Activated gamma-delta T cell treated with anti-CD3 and anti-CD28 coated beads, Interleukin-2, amount 50 U/mL, for 16 hours (primary cell): ENCODE results near the gene ZFAND2B.

Experiments used
- DNase-seq: peaks from one replicate; pipeline ENCODE4 v3.0.0-alpha.2; 2020; ENCODE audit warnings: low read depth

The ZFAND2B gene

DNA sequence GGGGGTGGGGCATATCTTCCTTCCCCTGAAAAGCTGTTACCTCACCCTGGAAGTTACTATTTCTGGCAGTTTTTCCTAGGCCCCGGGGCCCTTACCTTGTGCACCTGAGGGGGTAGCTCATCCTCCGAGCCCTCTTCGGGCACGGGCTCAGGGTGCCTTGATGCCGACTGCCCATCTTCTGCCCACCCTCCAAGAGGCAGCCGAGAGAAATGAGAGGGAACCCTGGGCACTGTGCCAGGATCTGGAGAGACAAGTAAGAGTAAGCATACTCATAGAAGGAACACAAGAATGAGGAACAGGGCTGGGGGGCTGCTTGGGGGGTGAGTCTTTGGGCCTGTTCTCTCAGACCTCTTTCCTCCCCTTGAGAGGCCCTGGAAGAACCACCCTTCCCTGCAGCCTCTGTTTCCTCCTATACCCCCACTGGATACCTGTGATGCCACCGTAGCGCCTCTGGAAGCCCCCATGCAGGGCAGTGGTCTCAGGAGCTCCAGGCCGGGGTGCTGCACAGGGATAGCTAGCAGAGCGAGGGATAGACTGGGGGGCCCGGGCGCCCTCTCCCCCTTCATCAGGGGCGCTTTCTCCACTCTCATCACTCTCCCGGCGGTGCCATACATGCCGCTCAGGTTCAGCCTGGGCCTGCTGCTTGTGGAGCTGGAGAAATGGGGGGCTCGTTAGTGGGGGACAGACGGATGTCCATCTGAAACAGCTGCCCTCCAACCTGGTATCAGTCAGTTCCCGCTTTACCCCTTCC lies 14.2 kb downstream of the ZFAND2B start:
- DNase-seq = no peak

DNA sequence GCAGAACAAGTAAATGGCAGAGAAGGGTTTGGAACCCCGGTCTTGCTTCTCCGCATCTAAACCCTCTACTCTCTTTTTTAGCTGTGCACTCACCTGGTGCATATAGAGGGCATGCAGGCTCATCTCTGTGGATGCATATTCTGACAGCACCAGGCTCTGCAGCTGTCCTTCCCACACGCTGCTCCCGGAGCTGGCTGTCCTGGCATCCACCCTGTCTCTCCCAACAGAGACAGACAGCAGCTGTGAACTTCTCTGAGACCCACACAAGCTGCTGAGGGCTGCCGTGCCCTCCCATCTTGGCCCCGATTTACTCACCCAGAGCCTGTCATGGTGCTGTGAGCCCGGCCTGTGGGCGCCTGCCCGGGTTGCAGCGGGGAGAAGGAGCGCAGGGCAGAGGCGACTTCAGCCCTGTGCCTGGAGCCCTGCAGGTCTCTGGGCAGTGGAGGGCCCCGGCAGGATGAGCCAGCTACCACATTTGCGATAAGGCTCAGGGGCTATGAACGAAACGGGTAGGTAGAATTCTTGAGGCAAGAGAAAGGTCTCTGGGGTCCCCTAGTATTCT lies 15.5 kb downstream of the ZFAND2B start:
- no peak for DNase-seq

DNA sequence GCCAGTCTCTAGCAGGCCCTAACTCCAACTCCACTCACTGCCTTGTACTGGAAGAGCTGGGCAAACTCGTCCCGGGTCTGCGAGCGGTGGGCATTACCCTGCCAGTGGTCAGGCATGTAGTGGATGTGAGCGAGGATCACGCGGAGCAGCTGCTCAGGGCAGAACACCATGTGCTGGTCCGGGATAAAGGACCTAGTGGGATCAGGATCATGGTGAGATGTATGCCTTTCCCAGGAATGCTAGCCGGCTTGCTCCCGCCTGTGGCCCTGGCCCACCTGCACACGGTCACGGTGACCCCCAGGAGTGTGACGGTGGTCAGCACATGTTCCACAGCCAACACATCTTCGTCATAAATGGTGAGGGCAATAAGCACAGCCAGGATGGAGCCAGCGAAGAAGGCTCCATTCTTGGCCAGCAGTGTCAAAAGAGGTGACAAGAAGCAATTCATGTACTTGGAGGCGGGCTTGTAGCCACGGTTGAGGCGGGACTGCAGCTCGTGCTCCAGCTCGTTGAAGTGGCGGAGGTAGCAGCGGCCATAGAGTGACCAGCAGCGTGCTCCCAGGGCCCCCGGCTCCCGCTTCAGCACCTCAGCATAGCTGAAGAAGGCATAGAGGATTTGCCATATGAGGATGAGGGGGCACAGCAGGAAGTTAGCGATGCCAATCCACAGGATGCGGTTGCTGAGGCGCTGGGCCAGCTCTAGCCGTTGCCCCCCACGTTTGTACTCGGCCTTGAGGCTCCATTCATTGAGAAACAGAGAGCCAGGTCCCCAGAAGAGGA lies 17.4 kb downstream of the ZFAND2B start:
- no peak for DNase-seq

DNA sequence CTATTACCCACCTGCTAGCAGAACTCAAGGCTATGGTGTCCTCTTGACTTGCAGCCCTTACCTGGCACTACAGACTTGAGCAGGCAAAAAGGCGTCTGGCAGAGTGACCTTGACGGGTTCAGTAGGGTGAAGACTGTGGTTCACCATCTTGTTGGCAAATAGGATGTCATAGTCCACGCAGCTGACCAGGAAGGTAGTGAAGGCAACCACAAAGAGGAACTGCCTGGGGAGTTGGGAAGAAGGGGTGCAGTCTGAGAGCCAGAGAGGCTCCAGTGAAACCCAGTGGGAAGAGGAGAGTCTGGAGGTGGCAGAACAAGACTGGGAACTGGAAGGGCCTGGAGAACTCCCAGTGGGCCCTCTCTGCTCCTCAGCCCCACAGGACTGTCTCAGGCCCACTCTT lies 18.8 kb downstream of the ZFAND2B start:
- DNase-seq = no peak

DNA sequence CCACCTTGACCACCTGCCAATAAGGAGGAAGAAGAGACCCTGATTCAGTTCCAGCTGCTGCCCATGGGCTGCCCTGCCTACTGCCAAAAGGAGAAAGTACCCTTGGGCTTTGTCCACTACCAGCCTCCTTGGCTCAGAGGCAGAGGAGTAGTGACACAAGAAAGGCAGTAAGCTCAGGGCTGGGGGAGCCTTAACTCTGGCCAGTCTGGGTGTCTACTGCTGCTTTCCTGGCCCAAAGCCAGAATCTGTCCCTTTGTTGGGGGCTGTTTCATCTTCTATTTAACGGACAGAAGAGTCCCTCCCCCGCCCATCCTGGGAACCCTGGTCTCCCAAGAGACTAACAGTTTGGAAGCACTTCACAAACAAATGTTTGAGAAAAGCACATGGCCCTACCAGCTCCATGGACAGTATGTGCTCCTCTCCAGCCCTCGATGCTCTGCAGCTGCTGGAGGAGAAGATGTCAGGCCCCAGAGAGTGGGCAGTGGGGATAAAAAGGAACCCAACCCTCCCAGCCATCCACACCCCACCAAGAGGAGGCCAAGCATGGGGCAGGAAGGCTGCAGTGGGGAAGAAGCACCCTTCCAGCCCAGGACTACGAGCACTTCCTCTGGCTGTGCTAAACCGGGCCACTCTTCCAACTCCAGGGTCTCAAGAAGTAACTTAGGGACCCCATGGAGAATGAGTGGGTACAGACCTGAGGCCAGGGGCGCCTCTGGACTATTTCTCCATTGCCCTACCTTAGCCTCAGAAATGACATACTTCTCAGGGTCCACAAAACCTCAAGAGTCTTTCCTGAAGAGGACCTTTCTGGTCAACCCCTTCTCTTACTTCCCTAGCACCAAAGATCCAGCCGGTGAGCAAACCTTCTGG lies 21.7 kb downstream of the ZFAND2B start:
- DNase-seq = no peak

DNA sequence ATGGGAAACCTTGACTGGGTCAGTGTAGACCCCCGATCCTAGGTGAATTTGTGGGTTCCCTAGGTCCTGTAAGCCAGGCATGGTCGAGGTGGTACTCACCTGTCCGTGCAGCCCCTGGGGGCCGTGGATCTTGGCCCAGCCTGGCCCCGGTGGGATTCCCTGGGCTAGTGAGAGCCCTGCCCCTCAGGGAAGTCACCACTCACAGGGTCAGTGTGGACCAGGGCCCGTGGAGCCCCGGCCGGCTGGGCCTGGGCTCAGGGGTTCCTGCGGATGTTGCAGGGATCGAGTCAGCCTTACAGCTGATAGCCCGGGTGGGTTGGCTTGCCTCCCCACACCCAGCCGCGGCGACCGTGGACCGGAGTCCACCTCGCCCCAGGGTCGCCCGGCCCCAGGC lies 22.3 kb downstream of the ZFAND2B start:
- DNase-seq = no peak

DNA sequence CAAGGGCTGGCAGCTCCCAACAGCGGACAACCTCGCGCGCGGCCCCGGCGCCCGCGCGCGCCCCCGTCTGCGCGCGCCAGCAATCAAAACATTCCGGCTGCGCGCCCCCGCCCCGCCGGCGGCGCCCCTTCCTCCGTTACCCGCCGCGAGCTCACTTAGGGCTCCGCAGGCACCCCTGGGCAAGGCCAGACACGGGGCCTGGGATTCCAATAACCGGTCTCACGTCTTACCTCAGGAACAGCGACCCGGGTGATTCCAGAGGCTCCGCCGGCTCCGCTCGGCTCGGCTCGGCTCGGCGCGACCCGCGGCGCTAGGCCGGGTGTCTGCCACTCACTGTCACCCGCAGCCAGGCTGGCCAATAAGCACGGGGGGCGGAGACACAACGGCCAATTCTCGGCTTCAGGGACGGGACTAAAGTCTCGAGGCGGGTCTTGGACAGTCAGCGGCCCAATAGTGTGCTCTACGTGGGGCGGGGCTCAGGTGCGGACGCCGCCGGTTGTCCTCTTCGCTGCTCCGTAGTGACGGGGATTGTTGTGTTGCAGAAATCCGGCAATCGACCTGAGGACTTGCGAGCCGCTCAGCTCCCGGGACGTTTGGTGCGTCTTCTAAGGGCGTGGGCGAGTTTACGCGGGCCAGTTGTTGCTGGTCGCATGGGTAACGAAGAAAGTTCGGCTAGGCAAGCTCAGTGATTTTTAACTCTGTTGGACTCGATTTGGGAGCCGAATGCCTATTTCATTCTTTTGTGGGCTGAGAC lies 22.9 kb downstream of the ZFAND2B start, which contains the start of the genes ANKZF1 and ATG9A:
Gene ANKZF1, plus strand, starts transcription at position 502 of the 754 bp plus-strand sequence. CDS start 452 bp downstream, outside the sequence.
Gene ATG9A, minus strand, starts transcription at position 332 of the 754 bp plus-strand sequence. CDS start 1,612 bp downstream, outside the sequence.
- peak; percentile 96 for DNase-seq

DNA sequence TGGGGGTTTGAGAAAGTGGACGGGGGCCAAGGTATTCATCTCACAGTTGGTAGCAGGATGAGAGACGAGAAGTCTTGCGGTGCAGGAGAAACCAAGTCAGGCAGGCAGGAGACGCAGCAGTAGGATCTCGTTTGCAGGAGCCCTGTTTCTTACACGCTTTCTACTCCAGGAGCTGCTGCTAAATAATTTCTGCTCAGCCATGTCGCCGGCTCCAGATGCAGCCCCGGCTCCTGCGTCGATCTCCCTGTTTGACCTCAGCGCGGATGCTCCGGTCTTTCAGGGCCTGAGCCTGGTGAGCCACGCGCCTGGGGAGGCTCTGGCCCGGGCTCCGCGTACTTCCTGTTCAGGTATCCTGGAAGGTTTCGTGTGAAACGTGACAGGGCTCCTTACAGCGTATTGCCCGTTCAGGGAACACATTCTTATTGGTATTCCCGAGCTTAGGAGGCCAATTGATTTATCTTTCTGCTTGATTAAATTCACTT lies 23.5 kb downstream of the ZFAND2B start:
- no peak for DNase-seq

DNA sequence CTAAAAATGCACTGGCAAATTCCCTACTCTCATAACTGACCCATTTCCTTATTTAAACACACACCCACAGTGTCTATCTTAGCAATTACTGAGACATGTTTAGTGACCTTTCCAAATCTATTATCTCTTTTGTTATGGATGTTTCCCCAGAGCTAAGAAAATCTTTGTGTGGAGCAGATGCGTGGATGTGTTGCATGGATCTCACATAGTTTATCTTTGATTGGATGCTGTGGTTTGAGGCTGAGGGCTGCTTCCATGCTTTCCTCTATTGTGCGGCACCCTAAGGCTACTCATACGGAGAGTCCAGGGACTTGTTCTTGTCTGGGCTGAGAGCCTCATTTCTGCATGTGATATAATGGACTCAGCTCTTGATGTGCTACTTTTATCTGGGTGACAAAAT lies 27.7 kb downstream of the ZFAND2B start:
- DNase-seq = no peak

DNA sequence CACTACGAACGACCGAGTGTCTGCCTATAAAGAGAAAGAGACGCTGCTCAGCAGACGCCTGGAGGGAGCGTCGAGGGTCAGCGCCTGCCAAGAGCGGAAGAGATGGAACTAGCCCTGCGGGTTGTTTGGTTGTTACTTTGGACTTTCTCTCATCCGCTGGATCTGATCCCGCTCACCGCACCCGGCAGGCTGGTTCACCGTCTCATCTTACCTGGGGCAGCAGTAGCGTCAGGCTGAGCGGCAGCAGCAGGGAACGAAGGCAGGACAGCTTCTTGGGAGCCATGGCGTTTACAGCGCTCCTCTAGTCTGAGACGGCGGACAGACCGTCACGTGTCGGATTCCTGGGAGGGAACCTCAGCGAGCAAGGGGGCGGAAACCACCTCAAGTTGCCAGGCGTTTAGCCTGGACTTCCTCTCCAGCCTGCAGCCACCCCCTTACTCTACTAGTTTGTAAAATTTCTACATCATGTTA lies 36.7 kb downstream of the ZFAND2B start:
- DNase-seq = no peak

DNA sequence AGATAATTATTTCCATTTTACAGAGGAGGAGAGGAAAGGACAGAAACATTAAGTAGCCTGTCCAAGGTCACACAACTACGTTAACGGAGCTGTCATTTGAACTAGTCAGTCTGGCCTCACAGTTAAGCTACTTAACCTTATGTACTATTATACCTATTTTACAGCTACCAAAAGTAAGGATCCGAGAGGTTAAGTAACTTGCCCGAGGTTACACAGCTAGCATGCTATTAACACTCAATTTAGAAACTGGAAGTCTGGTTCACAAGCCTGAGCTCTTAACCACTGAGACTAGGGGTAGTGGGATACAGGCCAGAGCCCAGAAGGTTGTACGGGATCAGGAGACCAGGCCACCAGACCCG lies 38.2 kb downstream of the ZFAND2B start:
- DNase-seq = no peak

DNA sequence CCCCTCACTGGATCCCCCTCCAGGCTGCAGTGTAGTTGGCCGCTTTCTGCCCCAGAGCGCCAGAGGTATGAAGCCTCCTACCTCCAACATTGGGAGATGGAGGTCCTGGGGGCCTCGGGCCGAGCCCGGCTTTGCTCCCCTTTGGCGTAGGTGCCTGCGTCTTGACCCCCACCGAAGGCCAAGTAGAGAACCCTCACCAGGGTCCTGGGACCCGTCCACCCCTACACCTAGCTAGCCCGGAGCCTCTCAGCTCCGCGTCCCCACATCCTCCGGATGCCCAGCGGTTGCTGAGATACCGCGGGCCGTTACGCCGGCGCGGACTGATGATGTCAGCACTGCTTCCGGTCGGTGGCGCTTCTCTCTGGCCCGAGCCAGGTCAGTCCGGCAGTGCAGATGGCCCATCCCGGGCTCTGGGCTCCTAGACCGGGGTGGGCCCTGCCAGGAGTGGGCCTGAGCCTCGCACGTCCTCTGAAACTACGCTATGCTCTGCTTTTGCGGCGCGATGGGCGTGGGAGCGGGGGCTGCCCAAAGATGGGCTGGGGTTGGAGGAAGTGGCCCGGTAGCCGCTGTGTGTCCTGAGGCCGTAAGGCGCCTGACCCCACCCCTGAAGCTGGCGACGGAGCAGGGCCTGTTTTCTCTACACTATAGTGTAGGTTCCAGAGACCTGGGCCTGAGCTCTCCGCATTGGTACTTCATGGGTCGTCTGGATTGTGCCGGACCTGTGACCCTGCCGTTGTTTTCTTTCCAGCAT lies 38.7 kb downstream of the ZFAND2B start, which contains the start of the genes GLB1L and STK16:
Gene GLB1L, minus strand, starts transcription at position 297 of the 751 bp plus-strand sequence. CDS start 1,871 bp downstream, outside the sequence.
Gene STK16, plus strand, starts transcription at position 332 of the 751 bp plus-strand sequence. CDS start 521 bp downstream, outside the sequence.
- DNase-seq = peak; percentile 86

DNA sequence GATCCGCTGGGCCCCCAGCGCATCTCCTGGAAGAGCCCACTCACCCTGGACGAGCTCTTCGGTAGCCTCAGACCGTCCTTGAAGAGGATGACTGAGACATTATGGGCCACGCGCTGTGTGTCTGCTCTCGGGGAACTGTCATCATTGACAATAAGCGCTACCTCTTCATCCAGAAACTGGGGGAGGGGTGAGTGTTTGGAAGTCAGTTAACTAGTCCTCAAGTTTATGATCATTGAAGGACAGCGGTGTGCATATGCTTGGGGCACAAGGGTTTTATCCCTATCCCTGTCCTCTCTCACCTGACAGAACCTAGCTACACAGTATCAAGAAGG lies 39.3 kb downstream of the ZFAND2B start:
- DNase-seq = no peak

DNA sequence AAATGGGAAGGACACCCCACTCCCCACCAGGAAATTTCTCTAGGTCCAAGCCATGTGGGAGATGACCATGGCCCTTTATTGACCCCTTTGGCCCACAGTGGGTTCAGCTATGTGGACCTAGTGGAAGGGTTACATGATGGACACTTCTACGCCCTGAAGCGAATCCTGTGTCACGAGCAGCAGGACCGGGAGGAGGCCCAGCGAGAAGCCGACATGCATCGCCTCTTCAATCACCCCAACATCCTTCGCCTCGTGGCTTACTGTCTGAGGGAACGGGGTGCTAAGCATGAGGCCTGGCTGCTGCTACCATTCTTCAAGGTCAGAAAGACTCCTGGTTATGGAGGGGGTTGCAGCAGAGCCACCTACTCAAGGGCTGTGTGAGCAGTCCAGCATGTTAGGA lies 40.0 kb downstream of the ZFAND2B start:
- DNase-seq = no peak

DNA sequence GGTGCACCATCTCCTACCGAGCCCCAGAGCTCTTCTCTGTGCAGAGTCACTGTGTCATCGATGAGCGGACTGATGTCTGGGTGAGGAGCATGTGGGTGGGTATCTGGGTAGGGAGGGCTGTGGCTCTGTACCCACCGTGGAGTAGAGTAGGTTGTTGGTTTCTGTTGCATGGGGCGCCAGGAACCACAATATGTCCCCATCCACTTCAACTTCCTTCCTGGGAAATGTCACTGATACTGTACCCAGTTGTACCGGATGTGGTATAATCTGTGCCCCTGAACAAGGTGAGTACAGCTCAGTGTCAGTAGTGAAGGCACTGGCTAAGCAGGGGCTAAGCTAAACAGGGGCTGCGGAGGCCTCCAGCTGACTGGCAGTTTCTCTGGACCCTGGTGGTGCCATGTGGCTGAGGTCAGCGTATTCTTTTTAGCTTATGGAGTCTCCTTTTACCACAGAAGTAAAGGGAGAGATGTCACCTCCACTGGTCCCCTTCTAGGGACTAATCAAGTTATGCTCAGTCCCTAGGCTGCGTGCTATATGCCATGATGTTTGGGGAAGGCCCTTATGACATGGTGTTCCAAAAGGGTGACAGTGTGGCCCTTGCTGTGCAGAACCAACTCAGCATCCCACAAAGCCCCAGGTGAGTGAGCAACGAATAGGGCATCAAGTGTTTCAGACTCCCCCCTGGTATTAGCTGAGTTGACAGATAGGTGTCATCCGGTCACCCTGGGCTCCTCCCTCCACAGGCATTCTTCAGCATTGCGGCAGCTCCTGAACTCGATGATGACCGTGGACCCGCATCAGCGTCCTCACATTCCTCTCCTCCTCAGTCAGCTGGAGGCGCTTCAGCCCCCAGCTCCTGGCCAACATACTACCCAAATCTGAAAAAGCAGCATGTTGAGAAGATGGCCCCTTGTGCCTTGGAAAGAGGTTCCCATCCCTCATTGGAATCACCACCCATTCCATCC lies 41.4 kb downstream of the ZFAND2B start:
- DNase-seq = peak; percentile 61

DNA sequence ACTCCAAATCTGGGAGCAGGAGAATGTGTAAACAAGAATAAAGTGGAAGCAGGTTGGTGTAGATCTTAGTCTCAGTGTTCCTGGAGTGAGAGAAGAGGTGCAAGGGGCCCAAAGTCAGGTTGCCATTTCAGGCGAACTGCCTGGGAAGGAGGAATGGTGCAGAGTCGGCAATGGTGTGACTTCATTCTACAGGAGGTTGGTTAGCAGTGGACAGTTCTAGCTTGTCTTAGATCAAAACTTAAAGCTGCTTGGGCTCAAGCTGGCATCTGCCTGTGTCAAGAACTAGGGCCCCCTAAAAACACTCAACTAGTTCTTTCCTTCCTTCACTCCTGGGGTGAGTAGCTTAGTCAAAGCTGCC lies 42.2 kb downstream of the ZFAND2B start:
- DNase-seq = no peak

DNA sequence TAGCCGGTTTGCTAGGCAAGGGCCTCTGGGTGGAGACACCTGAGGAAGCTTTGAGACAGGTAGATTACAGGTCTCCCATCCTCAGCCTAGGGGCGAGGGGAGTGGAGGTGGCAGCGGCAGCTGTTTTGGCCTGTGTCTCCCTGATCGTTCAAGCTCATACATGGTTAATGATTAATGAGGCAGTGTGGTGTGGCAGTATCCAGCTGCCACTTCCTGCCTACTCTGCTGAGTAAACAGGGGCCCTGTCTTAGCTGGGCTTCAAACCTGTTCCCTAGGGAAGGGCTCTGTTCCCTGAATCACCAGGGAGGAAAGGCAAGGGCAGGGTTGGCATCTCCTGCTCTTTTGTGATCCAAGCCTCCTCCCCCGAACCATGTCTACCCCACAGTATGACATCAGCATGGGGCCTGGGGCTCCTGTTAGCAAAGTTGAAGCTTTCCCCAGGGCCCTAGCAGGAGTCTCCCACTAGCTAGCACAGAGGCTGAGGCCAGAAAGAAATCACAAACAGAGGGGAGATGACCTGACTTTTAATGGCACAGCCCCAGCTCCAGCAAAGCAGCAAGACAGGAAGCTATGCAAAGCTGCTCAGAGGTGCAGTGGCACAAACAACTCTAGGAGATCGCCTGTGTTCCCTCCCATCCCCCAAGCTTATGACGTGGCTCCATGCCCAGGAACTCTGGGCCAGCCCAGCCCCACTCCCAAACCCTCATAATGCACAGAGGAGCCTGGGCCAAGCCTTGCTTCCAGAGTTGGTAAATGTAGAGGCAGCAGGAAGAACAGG lies 42.8 kb downstream of the ZFAND2B start:
- no peak for DNase-seq
